ENCODE results near the gene BAG5.
A peak's percentile ranks its signal among the peaks of the same experiment; 100 is the strongest.
"Not testable (repeated sequence)": the region's sequence is repeated elsewhere in the genome, so short reads cannot be mapped to it uniquely, and the experiment has no call there.

The BAG5 gene

DNA sequence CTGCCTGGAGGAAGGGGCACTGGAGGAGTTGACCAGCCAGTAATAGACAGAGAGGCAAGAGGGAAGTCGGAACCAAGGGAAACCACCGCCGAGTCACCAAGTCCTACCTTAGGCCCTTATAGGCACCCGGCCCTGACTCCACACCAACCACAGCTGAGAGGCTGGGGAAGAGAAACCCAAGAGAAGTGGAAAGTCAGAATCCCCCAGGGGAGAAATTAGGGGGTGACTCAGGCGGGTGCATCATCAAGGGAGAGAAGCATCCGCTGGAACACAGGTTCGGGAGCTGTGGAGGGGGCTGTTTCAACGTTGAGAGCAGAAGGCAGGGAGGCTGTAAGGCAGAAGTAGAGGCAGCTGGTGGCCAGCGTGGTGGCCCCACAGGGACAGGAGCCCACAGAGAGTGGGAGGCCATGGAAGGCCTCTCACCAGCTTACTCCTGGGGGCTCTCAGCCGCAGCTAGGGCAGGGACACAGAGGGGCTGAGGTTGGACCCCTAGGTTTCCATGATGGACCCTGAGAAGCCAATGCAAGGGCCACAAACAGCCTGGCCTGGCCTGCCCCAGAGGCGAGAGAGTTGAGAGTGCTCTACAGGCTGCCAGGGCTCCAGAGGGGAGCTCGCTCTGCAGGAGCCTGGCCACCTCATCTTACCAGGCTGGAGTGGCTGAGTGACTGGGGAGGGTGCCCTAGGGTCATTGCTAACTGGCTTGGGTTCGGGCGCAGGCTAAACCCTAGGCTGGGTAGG is 34.9 kb downstream of the BAG5 start:
- H3K9me3 Mint-ChIP-seq: no peaks in the 10 kb centered on the region
- peak overlapping the region; percentile 95 for H3K4me3 Mint-ChIP-seq
- TF ChIP-seq, protein P1, sequence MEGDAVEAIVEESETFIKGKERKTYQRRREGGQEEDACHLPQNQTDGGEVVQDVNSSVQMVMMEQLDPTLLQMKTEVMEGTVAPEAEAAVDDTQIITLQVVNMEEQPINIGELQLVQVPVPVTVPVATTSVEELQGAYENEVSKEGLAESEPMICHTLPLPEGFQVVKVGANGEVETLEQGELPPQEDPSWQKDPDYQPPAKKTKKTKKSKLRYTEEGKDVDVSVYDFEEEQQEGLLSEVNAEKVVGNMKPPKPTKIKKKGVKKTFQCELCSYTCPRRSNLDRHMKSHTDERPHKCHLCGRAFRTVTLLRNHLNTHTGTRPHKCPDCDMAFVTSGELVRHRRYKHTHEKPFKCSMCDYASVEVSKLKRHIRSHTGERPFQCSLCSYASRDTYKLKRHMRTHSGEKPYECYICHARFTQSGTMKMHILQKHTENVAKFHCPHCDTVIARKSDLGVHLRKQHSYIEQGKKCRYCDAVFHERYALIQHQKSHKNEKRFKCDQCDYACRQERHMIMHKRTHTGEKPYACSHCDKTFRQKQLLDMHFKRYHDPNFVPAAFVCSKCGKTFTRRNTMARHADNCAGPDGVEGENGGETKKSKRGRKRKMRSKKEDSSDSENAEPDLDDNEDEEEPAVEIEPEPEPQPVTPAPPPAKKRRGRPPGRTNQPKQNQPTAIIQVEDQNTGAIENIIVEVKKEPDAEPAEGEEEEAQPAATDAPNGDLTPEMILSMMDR (IDR thresholded peaks at IDR 0.05): no peak
- H3K27ac Mint-ChIP-seq: peak overlapping the region; percentile 48
- H3K36me3 Mint-ChIP-seq (ENCODE audit: low read depth): no peaks in the 10 kb centered on the region
- H3K27me3 Mint-ChIP-seq (ENCODE audit: low read depth, poor library complexity): peaks cover 18% of the 10 kb centered on the region
- peaks cover 68% of the 10 kb centered on the region for H3K4me1 Mint-ChIP-seq
- no peak for DNase-seq

DNA sequence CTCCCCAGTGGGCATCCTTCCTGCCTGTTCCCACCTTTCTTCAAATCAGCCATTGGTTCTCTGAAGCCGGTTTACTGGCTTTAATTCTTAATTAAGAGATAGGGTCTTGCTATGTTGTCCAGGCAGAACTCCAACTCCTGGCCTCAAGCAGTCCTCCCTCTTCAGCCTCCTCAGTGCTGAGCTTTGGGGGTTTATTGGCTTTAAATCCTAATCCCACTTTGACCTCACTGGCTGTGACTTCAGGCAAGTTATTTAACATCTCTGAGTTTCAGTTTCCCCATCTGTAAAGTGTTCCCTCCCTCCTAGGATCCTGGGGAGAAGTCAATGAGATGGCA is 35.6 kb downstream of the BAG5 start:
- H3K4me1 Mint-ChIP-seq: peaks cover 68% of the 10 kb centered on the region
- H3K36me3 Mint-ChIP-seq (ENCODE audit: low read depth): no peaks in the 10 kb centered on the region
- TF ChIP-seq, protein P1 (IDR thresholded peaks at IDR 0.05): no peak
- no peak for DNase-seq
- no peaks in the 10 kb centered on the region for H3K9me3 Mint-ChIP-seq
- peak overlapping the region; percentile 48 for H3K27ac Mint-ChIP-seq
- peak overlapping the region; percentile 95 for H3K4me3 Mint-ChIP-seq
- H3K27me3 Mint-ChIP-seq (ENCODE audit: low read depth, poor library complexity): peaks cover 18% of the 10 kb centered on the region

DNA sequence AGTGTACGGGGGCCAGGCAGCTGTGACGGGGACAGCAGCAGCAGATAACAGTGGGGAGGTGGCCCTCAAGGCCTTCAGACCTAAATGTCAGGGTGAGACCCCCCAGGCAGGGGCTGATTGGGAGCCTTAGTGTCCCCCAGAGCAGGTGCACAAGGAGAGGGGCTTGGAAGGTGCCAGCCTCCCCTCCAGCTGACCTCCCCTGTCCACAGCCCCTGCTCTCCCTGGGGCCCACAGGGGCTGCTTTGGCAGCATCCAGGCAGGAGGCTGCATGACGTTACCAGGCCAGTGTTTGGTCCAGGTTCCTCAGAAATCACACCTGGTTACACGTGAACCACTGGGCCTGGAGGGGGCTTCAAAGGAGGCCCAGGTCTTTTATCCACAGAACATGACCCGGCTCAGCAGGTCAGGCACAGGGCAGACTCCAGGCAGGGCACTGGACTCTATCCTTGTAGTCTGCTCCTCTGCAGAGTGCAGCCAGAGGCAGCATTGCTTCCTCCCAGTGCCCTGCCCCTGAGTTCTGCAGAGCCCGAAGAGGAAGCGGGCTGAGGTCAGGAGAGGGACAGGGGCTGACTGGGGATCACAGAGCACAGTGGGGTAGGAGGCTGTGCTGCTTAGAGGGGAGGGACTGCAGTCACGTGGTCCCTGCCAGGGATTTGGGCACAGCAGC is 36.1 kb downstream of the BAG5 start:
- DNase-seq: no peak
- Mint-ChIP-seq H3K4me1 (peaks cover 68% of the 10 kb centered on the region), H3K27me3 (ENCODE audit: low read depth, poor library complexity) (peaks cover 18% of the 10 kb centered on the region), H3K9me3 (no peaks in the 10 kb centered on the region), H3K4me3 (no peak overlapping the region), H3K27ac (peak overlapping the region; percentile 83), H3K36me3 (ENCODE audit: low read depth) (no peaks in the 10 kb centered on the region)
- TF ChIP-seq, protein P1 (IDR thresholded peaks at IDR 0.05): no peak

DNA sequence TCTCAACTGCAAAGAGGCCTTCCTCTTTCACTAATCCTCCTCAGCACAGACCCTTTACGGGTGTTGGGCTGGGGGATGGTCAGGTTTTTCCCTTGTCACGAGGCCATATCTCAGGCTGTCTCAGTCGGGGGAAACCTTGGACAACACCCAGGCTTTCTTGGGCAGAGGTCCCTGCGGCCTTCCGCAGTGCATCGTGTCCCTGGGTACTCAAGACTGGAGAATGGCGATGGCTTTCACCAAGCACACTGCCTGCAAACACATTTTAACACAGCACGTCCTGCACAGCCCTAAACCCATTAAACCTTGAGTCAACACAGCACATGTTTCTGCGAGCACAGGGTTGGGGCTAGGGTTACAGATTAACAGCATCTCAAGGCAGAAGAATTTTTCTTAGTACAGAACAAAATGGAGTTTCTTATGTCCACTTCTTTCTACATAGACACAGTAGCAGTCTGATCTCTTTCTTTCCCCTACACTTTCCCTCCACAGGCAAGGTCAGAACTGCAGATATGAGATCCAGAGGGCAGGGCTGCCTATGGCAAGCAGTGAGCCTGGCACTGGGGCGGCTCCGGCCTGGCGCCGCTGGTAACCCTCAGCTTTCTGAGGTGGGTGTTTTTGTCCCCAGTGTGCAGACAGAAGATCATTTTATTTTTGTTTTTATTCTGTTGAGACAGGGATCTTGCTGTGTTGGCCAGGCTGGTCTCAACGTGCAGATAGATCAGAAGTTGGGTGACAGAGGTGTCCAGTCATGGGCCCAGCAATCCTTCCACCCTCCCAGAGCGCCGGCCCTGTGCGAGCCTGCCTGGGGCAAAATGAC is 36.8 kb downstream of the BAG5 start:
- H3K27ac Mint-ChIP-seq: peak overlapping the region; percentile 83
- DNase-seq; H3K9me3 Mint-ChIP-seq; H3K36me3 Mint-ChIP-seq (ENCODE audit: low read depth): not testable (repeated sequence)
- peaks cover 68% of the 10 kb centered on the region for H3K4me1 Mint-ChIP-seq
- H3K4me3 Mint-ChIP-seq: peak overlapping the region; percentile 57
- H3K27me3 Mint-ChIP-seq (ENCODE audit: low read depth, poor library complexity): peaks cover 18% of the 10 kb centered on the region

DNA sequence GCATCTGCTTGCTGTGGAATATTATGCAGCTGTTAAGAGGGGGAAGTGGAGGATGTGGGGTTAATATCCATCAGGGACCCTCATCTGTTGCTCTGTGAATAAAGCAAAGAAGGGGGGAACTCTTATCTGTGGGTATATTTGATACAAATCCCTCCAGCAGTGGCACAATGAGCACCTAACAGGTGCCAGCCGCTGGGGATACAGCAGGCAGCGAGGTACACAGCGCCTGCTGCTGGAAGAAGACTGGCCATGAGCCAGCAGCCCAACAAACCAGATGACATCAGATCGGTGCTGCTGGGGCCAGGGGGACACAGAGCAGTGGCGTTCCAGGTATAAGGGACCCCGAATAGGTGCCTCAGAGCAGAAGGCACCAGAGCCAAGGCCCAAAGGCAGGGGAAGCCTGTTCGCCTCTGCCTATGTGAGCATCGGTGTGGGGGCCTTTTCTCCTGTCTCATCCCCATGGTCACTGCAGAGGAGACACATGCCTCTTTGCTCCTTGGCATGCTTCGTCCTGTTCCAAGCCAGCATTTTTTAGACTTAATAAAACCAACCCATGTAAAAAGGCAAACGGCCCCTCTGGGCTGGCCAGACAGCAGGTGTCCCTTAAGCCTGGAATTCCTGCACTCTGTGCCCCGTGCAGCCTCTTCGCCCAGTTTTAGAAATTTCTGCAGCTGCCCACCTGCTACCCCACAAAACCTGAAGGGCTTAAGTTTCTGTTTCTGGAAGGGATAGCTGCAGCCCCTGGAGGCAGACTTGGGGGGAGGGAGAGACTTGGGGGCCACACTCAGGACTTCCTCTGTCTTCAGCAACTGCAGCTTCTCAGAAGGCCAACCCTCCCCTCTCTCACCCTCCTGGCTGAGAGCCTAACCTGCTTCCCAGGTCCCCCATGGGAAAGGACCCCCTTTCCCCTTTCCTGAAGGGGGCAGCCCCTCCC is 38.2 kb downstream of the BAG5 start:
- H3K4me1 Mint-ChIP-seq: peaks cover 65% of the 10 kb centered on the region
- peaks cover 18% of the 10 kb centered on the region for H3K27me3 Mint-ChIP-seq (ENCODE audit: low read depth, poor library complexity)

More for the DNA sequence above, 38.2 kb downstream of the BAG5 start:
- peak overlapping the region; percentile 70 for H3K4me3 Mint-ChIP-seq
- no peak overlapping the region for H3K27ac Mint-ChIP-seq
- no peak for DNase-seq
- TF ChIP-seq, protein P1 (IDR thresholded peaks at IDR 0.05): no peak
- peaks cover 8% of the 10 kb centered on the region for H3K36me3 Mint-ChIP-seq (ENCODE audit: low read depth)
- no peaks in the 10 kb centered on the region for H3K9me3 Mint-ChIP-seq
